Activated CD8-positive, alpha-beta memory T cell treated with anti-CD3 and anti-CD28 coated beads, Interleukin-2, amount 50 U/mL, for 24 hours (primary cell): ENCODE measurements around the gene MAP4K4.
"Not testable (repeated sequence)": the region's sequence is repeated elsewhere in the genome, so short reads cannot be mapped to it uniquely, and the experiment has no call there.

ENCODE experiments used
- DNase-seq: peaks from one replicate; pipeline ENCODE4 v3.0.0-alpha.2; 2020; ENCODE audit errors: extremely low read depth

MAP4K4 gene

GRCh38 chr2:101905746-101906336 is 208.3 kb downstream of the MAP4K4 start:
- no peak for DNase-seq

- DNase-seq, result no peak
These were observed 212.3 kb downstream of the MAP4K4 start for GRCh38 chr2:101909760-101910159.

- no peak for DNase-seq
These were observed 215.0 kb downstream of the MAP4K4 start for GRCh38 chr2:101912545-101912944.

- no peak for DNase-seq
These were observed 223.9 kb downstream of the MAP4K4 start for GRCh38 chr2:101921319-101921952.

- no peak for DNase-seq
These were observed 224.4 kb downstream of the MAP4K4 start for GRCh38 chr2:101921953-101922325.

GRCh38 chr2:101924311-101924710 is 226.8 kb downstream of the MAP4K4 start:
- DNase-seq, result not testable (repeated sequence)

- no peak for DNase-seq
These were observed 232.5 kb downstream of the MAP4K4 start for GRCh38 chr2:101930019-101930418.

GRCh38 chr2:101930847-101931246 is 233.3 kb downstream of the MAP4K4 start:
- no peak for DNase-seq

- DNase-seq, result no peak
These were observed 233.9 kb downstream of the MAP4K4 start for GRCh38 chr2:101931402-101931801.

- not testable (repeated sequence) for DNase-seq
These were observed 238.3 kb downstream of the MAP4K4 start for GRCh38 chr2:101935764-101936163.

- no peak for DNase-seq
These were observed 245.3 kb downstream of the MAP4K4 start for GRCh38 chr2:101942851-101943250.
